Iris pigment epithelial cell (primary cell): ENCODE results near the gene F5.

Source experiments
- DNase-seq: peaks from one replicate; pipeline ENCODE4 v3.0.0-alpha.2; 2011; ENCODE audit warnings: low read depth

The F5 gene

GRCh38 chr1:169586395-169587255, at the start of gene F5:
Gene F5 (minus strand): TSS chr1:169586481. CDS start chr1:169586386, 95 bp downstream.
- peak; percentile 65 for DNase-seq

- DNase-seq, result no peak
Observed at GRCh38 chr1:169634877-169635276, 48.6 kb upstream of the F5 start.

GRCh38 chr1:169634145-169634544, 47.9 kb upstream of the F5 start:
- DNase-seq, result no peak

GRCh38 chr1:169631249-169631648, 45.0 kb upstream of the F5 start:
- no peak for DNase-seq

GRCh38 chr1:169630006-169630405, 43.7 kb upstream of the F5 start, which contains the start of gene SELP:
Gene SELP (minus strand): TSS chr1:169630124. CDS start chr1:169630074, 50 bp downstream.
- DNase-seq, result peak; percentile 23

- no peak for DNase-seq
Observed at GRCh38 chr1:169624912-169625311, 38.6 kb upstream of the F5 start.

GRCh38 chr1:169624122-169624521, 37.8 kb upstream of the F5 start:
- DNase-seq, result no peak

GRCh38 chr1:169623132-169623926, 37.0 kb upstream of the F5 start:
- no peak for DNase-seq

GRCh38 chr1:169620565-169620964, 34.3 kb upstream of the F5 start:
- DNase-seq, result no peak

- no peak for DNase-seq
Observed at GRCh38 chr1:169618367-169618766, 32.1 kb upstream of the F5 start.

- DNase-seq, result no peak
Observed at GRCh38 chr1:169615803-169616202, 29.5 kb upstream of the F5 start.

- no peak for DNase-seq
Observed at GRCh38 chr1:169610858-169611257, 24.6 kb upstream of the F5 start.

GRCh38 chr1:169610108-169610507, 23.8 kb upstream of the F5 start:
- DNase-seq, result no peak

GRCh38 chr1:169608226-169608625, 21.9 kb upstream of the F5 start:
- no peak for DNase-seq

GRCh38 chr1:169604781-169605560, 18.7 kb upstream of the F5 start:
- DNase-seq, result no peak

- DNase-seq, result peak; percentile 21
Observed at GRCh38 chr1:169601096-169601881, 15.0 kb upstream of the F5 start.

- DNase-seq, result peak; percentile 60
Observed at GRCh38 chr1:169595764-169596711, 9.8 kb upstream of the F5 start.

GRCh38 chr1:169594391-169594790, 8.1 kb upstream of the F5 start:
- DNase-seq, result no peak

GRCh38 chr1:169590932-169591331, 4.7 kb upstream of the F5 start:
- no peak for DNase-seq

GRCh38 chr1:169588785-169589485, 2.7 kb upstream of the F5 start:
- no peak for DNase-seq
